RPMI7951 (cell line): ENCODE results near the gene MPL. TPM values are rescaled to one million over a fixed set of nuclear protein-coding genes. Genes with fewer than 3 reads are reported as not detected.

Source experiments
- DNase-seq: peaks from one replicate; pipeline ENCODE4 v3.0.0-alpha.2; 2012; ENCODE audit warnings: low read depth
- total RNA-seq: library from RNA; depleted of rRNA; stranded (reverse); fragments of >200 nt; shearing (Covaris generic); gene quantifications from 2 replicates; pipeline ENCODE4 v1.2.3, GENCODE V29; 2014

Gene MPL
- total RNA-seq, 1 experiment from 2014 or later: not detected

GRCh38 chr1:43305926-43306687, 31.5 kb upstream of the MPL start:
- DNase-seq: no peak

GRCh38 chr1:43306688-43307457, 30.7 kb upstream of the MPL start:
- no peak for DNase-seq

- no peak for DNase-seq
Measured at GRCh38 chr1:43307458-43308158, 30.0 kb upstream of the MPL start.

GRCh38 chr1:43308635-43309404, 28.8 kb upstream of the MPL start:
- no peak for DNase-seq

- DNase-seq: no peak
Measured at GRCh38 chr1:43309405-43310025, 28.1 kb upstream of the MPL start.

- no peak for DNase-seq
Measured at GRCh38 chr1:43311521-43311920, 26.1 kb upstream of the MPL start.

GRCh38 chr1:43312212-43312623, 25.4 kb upstream of the MPL start:
- DNase-seq: no peak

- no peak for DNase-seq
Measured at GRCh38 chr1:43312663-43313515, 24.7 kb upstream of the MPL start.

GRCh38 chr1:43313771-43314170, 23.8 kb upstream of the MPL start:
- no peak for DNase-seq

GRCh38 chr1:43314233-43314632, 23.4 kb upstream of the MPL start:
- no peak for DNase-seq

GRCh38 chr1:43315481-43315880, 22.1 kb upstream of the MPL start:
- no peak for DNase-seq

GRCh38 chr1:43315963-43316737, 21.5 kb upstream of the MPL start:
- DNase-seq: no peak

GRCh38 chr1:43316738-43317520, 20.7 kb upstream of the MPL start:
- no peak for DNase-seq

- DNase-seq: no peak
Measured at GRCh38 chr1:43317817-43318471, 19.7 kb upstream of the MPL start.

GRCh38 chr1:43318831-43319230, 18.8 kb upstream of the MPL start:
- no peak for DNase-seq

GRCh38 chr1:43319288-43319687, 18.3 kb upstream of the MPL start:
- no peak for DNase-seq

- no peak for DNase-seq
Measured at GRCh38 chr1:43319766-43320165, 17.9 kb upstream of the MPL start.

GRCh38 chr1:43321331-43321891, 16.2 kb upstream of the MPL start:
- DNase-seq: peak; percentile 32
